ENCODE measurements around the gene TRNT1. TPM values are rescaled to one million over a fixed set of nuclear protein-coding genes. Genes with fewer than 3 reads are reported as not detected.

Gene TRNT1
- total and polyA plus RNA-seq, 3 donors from 2014 or later = 16.8 to 32.4 (median 26.4) TPM

DNA sequence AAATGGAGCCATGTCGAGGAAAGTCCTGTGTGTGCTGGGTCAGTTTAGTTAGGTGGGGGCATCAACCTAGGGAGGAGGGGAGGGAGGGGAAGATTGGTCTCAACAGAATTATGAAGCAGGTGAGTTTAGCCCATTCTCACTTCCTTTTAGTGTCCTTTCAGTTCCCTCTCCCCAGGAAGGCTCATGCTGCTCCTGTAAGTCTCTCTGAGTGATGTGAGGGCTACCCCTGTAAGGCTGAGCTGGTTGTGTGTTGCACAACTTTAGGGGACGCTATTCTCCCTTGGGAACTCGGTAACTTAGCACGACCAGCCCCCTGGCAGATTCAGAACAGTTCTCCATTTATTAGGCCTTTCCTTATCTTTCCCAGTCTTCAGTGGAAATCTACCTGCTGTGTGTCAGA is 37.7 kb upstream of the TRNT1 start:
- H3K36me3 ChIP-seq (ENCODE audit: low read depth, missing control alignments) = no peaks in the 10 kb centered on the region
- no peak overlapping the region for H3K4me3 ChIP-seq
- WGBS, 2 donors = 71 to 78% methylated on average over 4 of the region's 4 CpGs
- no peaks in the 10 kb centered on the region for H3K4me1 ChIP-seq
- intact Hi-C loops (cut with DNase I; ENCODE audit: low total_unique reads) = no loop called here
- H3K27me3 ChIP-seq = no peaks in the 10 kb centered on the region
- H3K27ac ChIP-seq = no peak overlapping the region
- DNase-seq = no peak
- no peak for TF ChIP-seq CTCF (IDR thresholded peaks at IDR 0.05)
- TF ChIP-seq POLR2A (IDR thresholded peaks at IDR 0.05) = no peak
- no peaks in the 10 kb centered on the region for H3K9me3 ChIP-seq

GRCh38 chr3:3097958-3098357 is 28.8 kb upstream of the TRNT1 start:
- no peak for TF ChIP-seq CTCF (IDR thresholded peaks at IDR 0.05)
- no peak for TF ChIP-seq POLR2A (IDR thresholded peaks at IDR 0.05)
- Histone ChIP-seq H3K4me1 (no peaks in the 10 kb centered on the region), H3K27me3 (no peaks in the 10 kb centered on the region), H3K9me3 (no peaks in the 10 kb centered on the region), H3K4me3 (no peak overlapping the region), H3K36me3 (ENCODE audit: low read depth, missing control alignments) (no peaks in the 10 kb centered on the region), H3K27ac (no peak overlapping the region)
- WGBS, 2 donors = 86 to 87% methylated on average over 4 of the region's 4 CpGs
- intact Hi-C loops (cut with DNase I; ENCODE audit: low total_unique reads) = no loop called here
- no peak for DNase-seq

GRCh38 chr3:3101660-3102458 is 24.9 kb upstream of the TRNT1 start:
- Histone ChIP-seq H3K36me3 (ENCODE audit: low read depth, missing control alignments) (no peaks in the 10 kb centered on the region), H3K4me3 (no peak overlapping the region), H3K9me3 (no peaks in the 10 kb centered on the region), H3K27ac (no peak overlapping the region), H3K4me1 (no peaks in the 10 kb centered on the region), H3K27me3 (no peaks in the 10 kb centered on the region)
- 89 to 93% methylated on average over 6 of the region's 6 CpGs for WGBS, 2 donors
- TF ChIP-seq CTCF (IDR thresholded peaks at IDR 0.05) (no peak), POLR2A (IDR thresholded peaks at IDR 0.05) (no peak)
- intact Hi-C loops (cut with DNase I; ENCODE audit: low total_unique reads) = no loop called here
- DNase-seq = no peak

DNA sequence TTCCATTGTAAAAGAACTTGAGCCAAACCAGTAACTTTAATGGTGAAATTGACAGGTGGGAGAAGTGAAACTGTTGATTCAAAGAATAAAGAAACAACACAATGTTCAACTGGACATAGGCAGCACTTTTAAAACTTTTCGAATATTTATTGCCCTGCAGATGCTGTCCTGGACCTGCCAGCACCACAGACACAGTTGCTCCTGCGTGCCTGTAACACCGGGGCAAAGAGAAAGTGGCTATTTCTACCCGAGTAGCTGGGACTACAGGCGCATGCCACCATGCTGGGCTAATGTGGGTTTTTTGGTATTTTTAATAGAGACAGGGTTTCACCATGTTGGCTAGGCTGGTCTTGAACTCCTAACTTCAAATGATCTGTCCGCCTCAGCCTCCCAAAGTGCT is 24.0 kb upstream of the TRNT1 start:
- WGBS, 2 donors = 87 to 92% methylated on average over 6 of the region's 6 CpGs
- no peaks in the 10 kb centered on the region for H3K9me3 ChIP-seq
- H3K27me3 ChIP-seq = no peaks in the 10 kb centered on the region
- H3K4me3 ChIP-seq = no peak overlapping the region
- TF ChIP-seq CTCF (IDR thresholded peaks at IDR 0.05) (no peak), POLR2A (IDR thresholded peaks at IDR 0.05) (no peak)
- intact Hi-C loops (cut with DNase I; ENCODE audit: low total_unique reads) = no loop called here
- H3K36me3 ChIP-seq (ENCODE audit: low read depth, missing control alignments) = no peaks in the 10 kb centered on the region
- H3K27ac ChIP-seq = no peak overlapping the region
- DNase-seq = no peak
- no peaks in the 10 kb centered on the region for H3K4me1 ChIP-seq

DNA sequence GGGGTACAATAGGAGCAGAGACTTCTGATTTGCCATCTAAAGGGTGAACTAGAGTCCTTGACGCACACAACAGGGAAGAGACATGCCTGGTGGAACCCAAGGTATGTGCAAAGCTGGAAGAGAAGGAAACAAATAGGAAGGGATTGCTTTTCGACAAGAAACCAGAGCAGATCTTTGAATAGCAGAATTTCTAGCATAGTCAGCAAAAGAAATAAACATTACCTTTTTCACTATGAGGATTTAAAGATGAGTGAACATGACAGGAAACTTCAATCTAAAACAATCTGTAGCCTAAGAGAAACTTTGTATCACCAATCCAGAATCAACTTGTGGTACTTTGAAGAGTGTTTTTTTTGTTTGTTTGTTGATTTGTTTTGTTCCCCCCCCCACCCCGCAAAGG is 21.5 kb upstream of the TRNT1 start:
- TF ChIP-seq POLR2A (IDR thresholded peaks at IDR 0.05) = no peak
- no peak for TF ChIP-seq CTCF (IDR thresholded peaks at IDR 0.05)

More for the DNA sequence above, 21.5 kb upstream of the TRNT1 start:
- Histone ChIP-seq H3K36me3 (ENCODE audit: low read depth, missing control alignments) (no peaks in the 10 kb centered on the region), H3K9me3 (no peaks in the 10 kb centered on the region), H3K4me3 (no peak overlapping the region), H3K27ac (no peak overlapping the region), H3K4me1 (no peaks in the 10 kb centered on the region), H3K27me3 (no peaks in the 10 kb centered on the region)
- 90 to 91% methylated on average over 3 of the region's 3 CpGs for WGBS, 2 donors
- DNase-seq = no peak
- intact Hi-C loops (cut with DNase I; ENCODE audit: low total_unique reads) = no loop called here

Data from testis (tissue), 3 donors.